ENCODE data around the gene MAP4K3.

GRCh38 chr2:39266916-39267434 lies 170.1 kb downstream of the MAP4K3 start:
- no peak for TF ChIP-seq POLR2A (IDR thresholded peaks at IDR 0.05; ENCODE audit: low read length)
- no peak for TF ChIP-seq GATA1 (IDR thresholded peaks at IDR 0.05; ENCODE audit: low read depth, low read length)

All from erythroblast (primary cell).